Activated T-cell treated with anti-CD3 and anti-CD28 coated beads, Interleukin-2, amount 50 U/mL, for 24 hours (primary cell): ENCODE data around the gene SMARCD3.

Experiments used
- DNase-seq: peaks from one replicate; pipeline ENCODE4 v3.0.0-alpha.2; 2020
- H3K27ac Mint-ChIP-seq: 2 replicates; pipeline ENCODE4 v1.8.0; 2020; ENCODE audit warnings: mild to moderate bottlenecking, mixed read lengths
- H3K27me3 Mint-ChIP-seq: 2 replicates; pipeline ENCODE4 v1.8.0; 2020; ENCODE audit warnings: mixed read lengths
- H3K36me3 Mint-ChIP-seq: 2 replicates; pipeline ENCODE4 v1.8.0; 2020; ENCODE audit warnings: low read depth, mixed read lengths
- H3K4me1 Mint-ChIP-seq: 2 replicates; pipeline ENCODE4 v1.8.0; 2020; ENCODE audit warnings: low read depth, mixed read lengths
- H3K4me3 Mint-ChIP-seq: 2 replicates; pipeline ENCODE4 v1.8.0; 2020; ENCODE audit warnings: mild to moderate bottlenecking, moderate library complexity, mixed read lengths
- H3K9me3 Mint-ChIP-seq: 2 replicates; pipeline ENCODE4 v1.8.0; 2020; ENCODE audit warnings: mixed read lengths

Gene SMARCD3

DNA sequence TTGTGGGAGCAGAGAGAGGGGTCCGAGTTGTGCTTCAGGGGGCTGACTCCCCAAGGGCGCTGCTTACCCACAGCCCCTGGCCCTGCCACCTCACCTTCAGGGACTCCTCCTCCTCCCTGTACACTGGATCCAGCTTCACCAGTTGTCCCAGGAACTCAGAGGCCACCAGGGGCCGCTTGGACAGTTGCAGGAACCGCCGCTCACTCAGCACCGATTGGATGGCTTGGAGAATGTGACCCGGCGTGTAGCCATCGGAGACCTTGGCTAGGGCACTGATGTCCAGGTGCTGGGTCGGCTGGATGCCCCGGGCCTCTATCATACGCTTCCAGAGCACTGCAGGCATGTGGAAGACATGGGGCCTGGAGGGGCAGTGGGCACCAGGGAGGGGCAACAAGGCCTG lies 57.0 kb downstream of the SMARCD3 start:
- no peak for DNase-seq
- H3K27me3 Mint-ChIP-seq, result no peaks in the 10 kb centered on the region
- no peak overlapping the region for H3K4me3 Mint-ChIP-seq
- H3K9me3 Mint-ChIP-seq, result no peaks in the 10 kb centered on the region
- H3K36me3 Mint-ChIP-seq, result no peaks in the 10 kb centered on the region
- peaks cover 2% of the 10 kb centered on the region for H3K4me1 Mint-ChIP-seq
- no peak overlapping the region for H3K27ac Mint-ChIP-seq

DNA sequence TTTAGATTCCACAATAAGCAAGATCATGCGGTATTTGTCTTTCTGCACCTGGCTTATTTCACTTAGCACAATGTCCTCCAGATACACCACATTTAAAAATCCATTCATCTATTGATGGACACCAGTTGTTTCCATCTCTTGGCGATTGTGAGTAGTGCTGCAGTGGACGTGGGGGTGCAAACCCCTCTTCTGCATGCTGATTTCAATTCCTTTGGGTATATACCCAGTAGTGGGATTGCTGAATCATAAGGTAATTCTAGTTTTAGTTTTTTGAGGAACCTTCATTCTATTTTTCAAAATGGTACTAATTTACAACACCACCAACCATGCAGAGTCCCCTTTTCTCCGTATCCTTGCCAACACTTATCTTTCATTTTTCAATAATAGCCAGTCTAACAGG lies 59.5 kb downstream of the SMARCD3 start:
- no peak for DNase-seq
- no peaks in the 10 kb centered on the region for H3K36me3 Mint-ChIP-seq
- no peak overlapping the region for H3K27ac Mint-ChIP-seq
- H3K4me3 Mint-ChIP-seq, result no peak overlapping the region
- peaks cover under 1% of the 10 kb centered on the region for H3K4me1 Mint-ChIP-seq
- no peaks in the 10 kb centered on the region for H3K9me3 Mint-ChIP-seq
- no peaks in the 10 kb centered on the region for H3K27me3 Mint-ChIP-seq
